Gastrocnemius medialis (tissue), 4 donors: ENCODE results near the gene PWP1. TPM values are rescaled to one million over a fixed set of nuclear protein-coding genes. Genes with fewer than 3 reads are reported as not detected.

Source experiments
- ATAC-seq, 2 donors: fragments of 150-250 bp; one replicate each; pipeline ENCODE4 v1.9.1; 2016
- DNase-seq, 2 donors: peaks; one replicate each; pipeline ENCODE4 v3.0.0-alpha.2; 2019
- H3K27ac ChIP-seq, 4 donors: fragments of 200-600 bp; sonication (generic); 1 replicate in 1 of 4; 2 replicates in 3 of 4; pipeline ENCODE4 v1.5.1; 2016 to 2018; ENCODE audit warnings: mild to moderate bottlenecking in 2 of 4, moderate library complexity in 1 of 4
- H3K27me3 ChIP-seq, 3 donors: fragments of 200-600 bp; sonication (generic) in 2 of 3; 1 replicate in 1 of 3; 2 replicates in 2 of 3; pipeline versions ENCODE4 v1.5.1 to v1.6.0; 2016 to 2019; ENCODE audit warnings: mild to moderate bottlenecking in 1 of 3, moderate library complexity in 1 of 3
- H3K36me3 ChIP-seq, 2 donors: fragments of 200-600 bp; sonication (generic) in 1 of 2; one replicate each; pipeline ENCODE4 v1.5.1; 2017 to 2018
- H3K4me1 ChIP-seq, 2 donors: fragments of 200-600 bp; sonication (generic) in 1 of 2; one replicate each; pipeline ENCODE4 v1.5.1; 2016 to 2017; ENCODE audit warnings: mild to moderate bottlenecking in 2 of 2
- H3K4me3 ChIP-seq, 4 donors: fragments of 200-600 bp; sonication (generic) in 3 of 4; 1 replicate in 1 of 4; 2 replicates in 3 of 4; pipeline ENCODE4 v1.5.1; 2016 to 2019; ENCODE audit warnings: mild to moderate bottlenecking in 2 of 4
- H3K9me3 ChIP-seq, 3 donors: fragments of 200-600 bp; sonication (generic) in 2 of 3; 1 replicate in 1 of 3; 2 replicates in 2 of 3; pipeline ENCODE4 v1.5.1; 2016 to 2019
- POLR2A ChIP-seq, 2 donors: fragments of 450-650 bp; IDR thresholded peaks; one replicate each; pipeline ENCODE4 v1.6.1; 2017; ENCODE audit warnings: antibody characterized with exemption in 2 of 2, mild to moderate bottlenecking in 2 of 2, moderate library complexity in 2 of 2
- in situ Hi-C, 4 donors: fragments of 200-750 bp; cut with MboI; loops; one replicate each; pipeline versions ENCODE4 v1.15.0 to v1.8.0; 2017; ENCODE audit warnings: low sequenced_read_pairs in 4 of 4
- intact Hi-C: fragments of 100-400 bp; cut with DNase I; formaldehyde crosslinking; loops from one replicate; pipeline ENCODE4 v1.15.1; 2023; ENCODE audit warnings: low total_unique reads
- total RNA-seq, 4 donors: library from RNA; depleted of rRNA; stranded (reverse); fragments of >200 nt; gene quantifications; one replicate each; pipeline versions ENCODE4 v1.1.0 to v1.2.3, GENCODE V29; 2016
- TF ChIP-seq, protein P1 (sequence below), 5 experiments: fragments of 450-650 bp in 3 of 5; fragments of 200-600 bp in 2 of 5; sonication (generic) in 2 of 5; IDR thresholded peaks in 4 of 5; conservative IDR thresholded peaks in 1 of 5; 1 replicate in 4 of 5; 2 replicates in 1 of 5; pipeline ENCODE4 v1.5.1; 2016 to 2019; ENCODE audit warnings: antibody characterized with exemption in 5 of 5, mild to moderate bottlenecking in 3 of 5, moderate library complexity in 3 of 5

PWP1 gene
- total RNA-seq, 4 donors from 2014 or later, result 37.9 to 62.1 (median 48.0) TPM

DNA sequence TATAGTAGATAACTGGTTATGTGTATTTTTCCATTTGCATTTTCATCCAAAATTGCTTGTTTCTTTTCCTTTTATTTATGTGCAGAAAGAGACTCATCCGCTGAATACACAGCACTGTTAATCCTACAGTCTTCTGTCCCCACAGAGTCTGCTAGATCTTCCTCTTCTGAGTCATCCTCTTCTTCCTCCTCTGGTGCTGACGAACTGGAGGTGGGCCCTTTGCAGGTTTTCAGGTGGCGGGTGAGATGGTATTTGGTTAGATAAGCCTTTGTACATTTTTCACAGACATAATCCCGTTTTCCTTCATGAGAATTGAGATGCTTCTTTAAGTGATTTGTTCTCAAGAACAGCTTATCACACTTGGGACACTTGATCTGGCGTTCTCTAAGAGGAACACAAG, 48.5 kb downstream of the PWP1 start:
- in situ Hi-C loops (no loop called here), intact Hi-C loops (no loop called here)
- Histone ChIP-seq H3K27ac (no peak overlapping the region), H3K36me3 (peaks cover 3 to 60% of the 10 kb centered on the region in 2 donors), H3K27me3 (no peaks in the 10 kb centered on the region), H3K4me1 (no peaks in the 10 kb centered on the region), H3K9me3 (no peaks in the 10 kb centered on the region), H3K4me3 (no peak overlapping the region)
- DNase-seq (no peak), ATAC-seq (no peak)
- TF ChIP-seq, protein P1, sequence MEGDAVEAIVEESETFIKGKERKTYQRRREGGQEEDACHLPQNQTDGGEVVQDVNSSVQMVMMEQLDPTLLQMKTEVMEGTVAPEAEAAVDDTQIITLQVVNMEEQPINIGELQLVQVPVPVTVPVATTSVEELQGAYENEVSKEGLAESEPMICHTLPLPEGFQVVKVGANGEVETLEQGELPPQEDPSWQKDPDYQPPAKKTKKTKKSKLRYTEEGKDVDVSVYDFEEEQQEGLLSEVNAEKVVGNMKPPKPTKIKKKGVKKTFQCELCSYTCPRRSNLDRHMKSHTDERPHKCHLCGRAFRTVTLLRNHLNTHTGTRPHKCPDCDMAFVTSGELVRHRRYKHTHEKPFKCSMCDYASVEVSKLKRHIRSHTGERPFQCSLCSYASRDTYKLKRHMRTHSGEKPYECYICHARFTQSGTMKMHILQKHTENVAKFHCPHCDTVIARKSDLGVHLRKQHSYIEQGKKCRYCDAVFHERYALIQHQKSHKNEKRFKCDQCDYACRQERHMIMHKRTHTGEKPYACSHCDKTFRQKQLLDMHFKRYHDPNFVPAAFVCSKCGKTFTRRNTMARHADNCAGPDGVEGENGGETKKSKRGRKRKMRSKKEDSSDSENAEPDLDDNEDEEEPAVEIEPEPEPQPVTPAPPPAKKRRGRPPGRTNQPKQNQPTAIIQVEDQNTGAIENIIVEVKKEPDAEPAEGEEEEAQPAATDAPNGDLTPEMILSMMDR (IDR thresholded peaks at IDR 0.05 in 4 of 5, conservative IDR thresholded peaks at IDR 0.05 in 1 of 5), result no peak
- no peak for TF ChIP-seq POLR2A (IDR thresholded peaks at IDR 0.05)

DNA sequence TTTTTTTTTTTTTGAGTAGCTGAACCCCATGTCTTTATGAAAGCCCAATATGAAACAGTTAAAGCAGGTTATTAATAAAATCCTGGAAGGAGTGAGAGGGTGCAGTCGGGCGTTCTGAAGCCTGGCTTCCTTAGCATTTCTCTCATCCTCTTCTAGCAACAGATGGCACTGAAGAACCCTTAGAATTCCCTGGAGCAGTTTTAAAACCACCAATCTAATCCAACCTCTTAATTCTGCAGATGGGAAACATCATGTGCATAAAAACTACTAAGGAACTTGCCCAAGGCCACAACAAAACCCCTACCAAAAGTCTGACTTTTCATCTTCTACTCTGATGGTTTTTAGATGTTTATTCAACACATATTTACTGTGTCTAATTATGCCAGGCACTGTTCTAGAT, 50.2 kb downstream of the PWP1 start:
- no peak for DNase-seq
- intact Hi-C loops, result no loop called here
- H3K27me3 ChIP-seq, result no peaks in the 10 kb centered on the region
- no peaks in the 10 kb centered on the region for H3K4me1 ChIP-seq
- H3K36me3 ChIP-seq, result peaks cover 4 to 76% of the 10 kb centered on the region in 2 donors
- H3K27ac ChIP-seq, result no peak overlapping the region
- in situ Hi-C loops, result no loop called here
- H3K9me3 ChIP-seq, result no peaks in the 10 kb centered on the region
- no peak for ATAC-seq
- H3K4me3 ChIP-seq, result no peak overlapping the region
- TF ChIP-seq POLR2A (IDR thresholded peaks at IDR 0.05), result no peak
- TF ChIP-seq, protein P1 (IDR thresholded peaks at IDR 0.05 in 4 of 5, conservative IDR thresholded peaks at IDR 0.05 in 1 of 5), result no peak

DNA sequence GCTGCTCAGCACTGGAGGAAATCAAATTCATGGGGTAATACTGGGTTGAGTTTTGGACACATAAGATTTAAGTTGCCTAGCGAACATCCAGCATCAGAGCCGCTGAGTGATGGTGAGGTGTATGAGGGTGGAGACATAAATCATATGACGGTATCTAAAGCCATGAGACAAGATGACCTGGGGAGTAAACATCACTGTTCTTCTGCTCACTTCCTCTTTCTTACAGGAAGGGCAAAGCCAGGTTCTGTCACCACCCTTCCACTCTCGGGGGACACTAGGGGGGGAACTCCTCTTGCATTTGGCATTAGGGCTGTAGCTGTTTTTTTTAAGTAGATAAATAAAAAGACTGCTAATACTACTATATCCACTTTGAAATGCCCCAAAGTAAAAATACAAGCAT, 51.3 kb downstream of the PWP1 start:
- Histone ChIP-seq H3K4me1 (no peaks in the 10 kb centered on the region), H3K27me3 (no peaks in the 10 kb centered on the region), H3K4me3 (no peak overlapping the region), H3K36me3 (peaks cover 4 to 87% of the 10 kb centered on the region in 2 donors), H3K9me3 (no peaks in the 10 kb centered on the region), H3K27ac (no peak overlapping the region)
- in situ Hi-C loops, result no loop called here
- intact Hi-C loops, result no loop called here
- no peak for DNase-seq
- no peak for TF ChIP-seq POLR2A (IDR thresholded peaks at IDR 0.05)
- TF ChIP-seq, protein P1 (IDR thresholded peaks at IDR 0.05 in 4 of 5, conservative IDR thresholded peaks at IDR 0.05 in 1 of 5), result no peak
- no peak for ATAC-seq

DNA sequence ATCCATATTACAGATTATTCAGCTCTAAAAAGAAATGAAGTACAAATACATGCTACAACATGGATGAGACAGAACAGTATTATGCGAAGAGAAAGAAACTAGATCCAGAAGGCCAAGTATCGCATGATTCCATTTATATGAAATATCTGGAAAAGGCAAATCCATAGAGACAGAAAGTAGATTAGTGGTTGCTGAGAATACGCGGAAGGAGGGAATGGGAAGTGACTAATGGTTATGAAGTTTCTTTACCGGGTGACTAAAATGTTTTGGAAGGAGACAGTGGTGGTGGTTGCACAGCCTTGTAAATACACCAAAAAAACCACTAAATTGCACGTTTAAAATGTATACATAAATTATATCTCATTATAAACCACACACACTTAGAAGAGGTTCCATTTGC, 62.9 kb downstream of the PWP1 start:
- intact Hi-C loops (no loop called here), in situ Hi-C loops (no loop called here)
- Histone ChIP-seq H3K27me3 (no peaks in the 10 kb centered on the region), H3K27ac (no peak overlapping the region), H3K9me3 (no peaks in the 10 kb centered on the region), H3K4me3 (no peak overlapping the region), H3K36me3 (peaks cover 0 to 70% of the 10 kb centered on the region in 2 donors), H3K4me1 (no peaks in the 10 kb centered on the region)
- ATAC-seq (no peak), DNase-seq (no peak)
- no peak for TF ChIP-seq POLR2A (IDR thresholded peaks at IDR 0.05)
- TF ChIP-seq, protein P1 (IDR thresholded peaks at IDR 0.05 in 4 of 5, conservative IDR thresholded peaks at IDR 0.05 in 1 of 5), result no peak

DNA sequence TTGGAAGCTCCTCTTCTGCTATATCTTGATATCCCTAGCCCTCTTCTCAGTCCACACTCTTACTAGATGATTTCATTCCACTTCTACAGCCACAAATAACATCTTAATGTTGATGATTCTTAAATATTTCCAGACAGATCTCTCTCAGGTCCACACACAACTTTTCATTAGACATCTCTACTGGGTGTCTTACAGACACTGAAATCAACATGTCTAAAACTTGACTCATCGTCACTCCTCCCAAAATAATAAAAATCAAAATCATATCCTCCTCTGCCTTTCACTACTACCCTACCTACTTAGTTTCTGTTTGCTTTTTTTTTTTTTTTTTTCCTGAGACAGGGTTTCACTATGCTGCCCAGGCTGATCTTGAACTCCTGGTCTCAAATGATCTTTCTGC, 63.5 kb downstream of the PWP1 start:
- Histone ChIP-seq H3K27ac (no peak overlapping the region), H3K27me3 (no peaks in the 10 kb centered on the region), H3K4me1 (no peaks in the 10 kb centered on the region), H3K4me3 (no peak overlapping the region), H3K36me3 (peaks cover 0 to 70% of the 10 kb centered on the region in 2 donors), H3K9me3 (no peaks in the 10 kb centered on the region)
- TF ChIP-seq POLR2A (IDR thresholded peaks at IDR 0.05), result no peak
- TF ChIP-seq, protein P1 (IDR thresholded peaks at IDR 0.05 in 4 of 5, conservative IDR thresholded peaks at IDR 0.05 in 1 of 5), result no peak
- intact Hi-C loops, result no loop called here
- no peak for ATAC-seq
- DNase-seq, result no peak
- in situ Hi-C loops, result no loop called here
